Measurements from ENCODE around the gene CTAG1B.
A peak's percentile ranks its signal among the peaks of the same experiment; 100 is the strongest.

GRCh38 chrX:154596290-154596929 lies 22.7 kb downstream of the CTAG1B start:
- no peak; the same call in 1 of the 2 replicates for TF ChIP-seq POLR2AphosphoS5 (IDR thresholded peaks at IDR 0.05; ENCODE audit: borderline replicate concordance, low read depth, low read length)
- no peak for TF ChIP-seq EZH2 (IDR thresholded peaks at IDR 0.05)
- peak; percentile 72 for TF ChIP-seq FOXP2 (optimal IDR thresholded peaks at IDR 0.05; ENCODE audit: control extremely low read depth, extremely low read length, insufficient read depth)
